Measurements from ENCODE around the gene MAVS. TPM values are rescaled to one million over a fixed set of nuclear protein-coding genes. Genes with fewer than 3 reads are reported as not detected.
A peak's percentile ranks its signal among the peaks of the same experiment; 100 is the strongest.
"Not testable (repeated sequence)": the region's sequence is repeated elsewhere in the genome, so short reads cannot be mapped to it uniquely, and the experiment has no call there.

MAVS gene
- total RNA-seq, 1 experiment from 2014 or later = 23.9 TPM

GRCh38 chr20:3839328-3839727, 7.3 kb upstream of the MAVS start:
- in situ Hi-C loops (cut with HindIII; ENCODE audit: low pct_unique_long_range_greater_than_20kb, low sequenced_read_pairs) = no loop called here
- no peak for DNase-seq (ENCODE audit: low read depth, low spot score)

GRCh38 chr20:3840201-3840600, 6.4 kb upstream of the MAVS start:
- DNase-seq (ENCODE audit: low read depth, low spot score); in situ Hi-C loops (cut with HindIII; ENCODE audit: low pct_unique_long_range_greater_than_20kb, low sequenced_read_pairs): not testable (repeated sequence)

GRCh38 chr20:3842348-3842930, 4.2 kb upstream of the MAVS start:
- in situ Hi-C loops (cut with HindIII; ENCODE audit: low pct_unique_long_range_greater_than_20kb, low sequenced_read_pairs) = no loop called here
- no peak for DNase-seq (ENCODE audit: low read depth, low spot score)

- DNase-seq (ENCODE audit: low read depth, low spot score) = peak; percentile 61
- in situ Hi-C loops (cut with HindIII; ENCODE audit: low pct_unique_long_range_greater_than_20kb, low sequenced_read_pairs) = no loop called here
These were observed 3.1 kb upstream of the MAVS start for GRCh38 chr20:3843490-3843889.

GRCh38 chr20:3843990-3844619, 2.5 kb upstream of the MAVS start:
- in situ Hi-C loops (cut with HindIII; ENCODE audit: low pct_unique_long_range_greater_than_20kb, low sequenced_read_pairs); DNase-seq (ENCODE audit: low read depth, low spot score): not testable (repeated sequence)

- in situ Hi-C loops (cut with HindIII; ENCODE audit: low pct_unique_long_range_greater_than_20kb, low sequenced_read_pairs) = no loop called here
- no peak for DNase-seq (ENCODE audit: low read depth, low spot score)
These were observed 275 bp upstream of the MAVS start for GRCh38 chr20:3846378-3846739.

GRCh38 chr20:3847429-3847940, 851 bp downstream of the MAVS start:
- no peak for DNase-seq (ENCODE audit: low read depth, low spot score)
- in situ Hi-C loops (cut with HindIII; ENCODE audit: low pct_unique_long_range_greater_than_20kb, low sequenced_read_pairs) = no loop called here

GRCh38 chr20:3848565-3848964, 1.9 kb downstream of the MAVS start:
- DNase-seq (ENCODE audit: low read depth, low spot score) = no peak
- in situ Hi-C loops (cut with HindIII; ENCODE audit: low pct_unique_long_range_greater_than_20kb, low sequenced_read_pairs) = no loop called here

GRCh38 chr20:3854462-3854871, 7.8 kb downstream of the MAVS start:
- DNase-seq (ENCODE audit: low read depth, low spot score) = no peak
- in situ Hi-C loops (cut with HindIII; ENCODE audit: low pct_unique_long_range_greater_than_20kb, low sequenced_read_pairs) = no loop called here

GRCh38 chr20:3857405-3857804, 10.8 kb downstream of the MAVS start:
- in situ Hi-C loops (cut with HindIII; ENCODE audit: low pct_unique_long_range_greater_than_20kb, low sequenced_read_pairs) = no loop called here
- no peak for DNase-seq (ENCODE audit: low read depth, low spot score)

GRCh38 chr20:3858689-3859088, 12.1 kb downstream of the MAVS start:
- in situ Hi-C loops (cut with HindIII; ENCODE audit: low pct_unique_long_range_greater_than_20kb, low sequenced_read_pairs) = no loop called here
- DNase-seq (ENCODE audit: low read depth, low spot score) = no peak

GRCh38 chr20:3861191-3861590, 14.6 kb downstream of the MAVS start:
- in situ Hi-C loops (cut with HindIII; ENCODE audit: low pct_unique_long_range_greater_than_20kb, low sequenced_read_pairs) = no loop called here
- DNase-seq (ENCODE audit: low read depth, low spot score) = no peak

- no peak for DNase-seq (ENCODE audit: low read depth, low spot score)
- in situ Hi-C loops (cut with HindIII; ENCODE audit: low pct_unique_long_range_greater_than_20kb, low sequenced_read_pairs) = no loop called here
These were observed 15.7 kb downstream of the MAVS start for GRCh38 chr20:3862333-3862732.

- DNase-seq (ENCODE audit: low read depth, low spot score) = no peak
- in situ Hi-C loops (cut with HindIII; ENCODE audit: low pct_unique_long_range_greater_than_20kb, low sequenced_read_pairs) = no loop called here
These were observed 16.7 kb downstream of the MAVS start for GRCh38 chr20:3863317-3863716.

- in situ Hi-C loops (cut with HindIII; ENCODE audit: low pct_unique_long_range_greater_than_20kb, low sequenced_read_pairs) = no loop called here
- DNase-seq (ENCODE audit: low read depth, low spot score) = no peak
These were observed 17.9 kb downstream of the MAVS start for GRCh38 chr20:3864518-3864917.

- no peak for DNase-seq (ENCODE audit: low read depth, low spot score)
- in situ Hi-C loops (cut with HindIII; ENCODE audit: low pct_unique_long_range_greater_than_20kb, low sequenced_read_pairs) = no loop called here
These were observed 18.7 kb downstream of the MAVS start for GRCh38 chr20:3865152-3865886.

GRCh38 chr20:3865887-3866407, 19.3 kb downstream of the MAVS start:
- in situ Hi-C loops (cut with HindIII; ENCODE audit: low pct_unique_long_range_greater_than_20kb, low sequenced_read_pairs) = no loop called here
- no peak for DNase-seq (ENCODE audit: low read depth, low spot score)

GRCh38 chr20:3866464-3866863, 19.8 kb downstream of the MAVS start:
- DNase-seq (ENCODE audit: low read depth, low spot score) = no peak
- in situ Hi-C loops (cut with HindIII; ENCODE audit: low pct_unique_long_range_greater_than_20kb, low sequenced_read_pairs) = no loop called here

- DNase-seq (ENCODE audit: low read depth, low spot score) = no peak
- in situ Hi-C loops (cut with HindIII; ENCODE audit: low pct_unique_long_range_greater_than_20kb, low sequenced_read_pairs) = no loop called here
These were observed 21.2 kb downstream of the MAVS start for GRCh38 chr20:3867802-3868201.
